ENCODE results near the gene SMAD1.
"Not testable (repeated sequence)": the region's sequence is repeated elsewhere in the genome, so short reads cannot be mapped to it uniquely, and the experiment has no call there.

The SMAD1 gene

GRCh38 chr4:145566086-145566708 lies 84.5 kb downstream of the SMAD1 start:
- DNase-seq: no peak

GRCh38 chr4:145566768-145567167 lies 85.1 kb downstream of the SMAD1 start:
- no peak for DNase-seq

GRCh38 chr4:145567516-145567915 lies 85.9 kb downstream of the SMAD1 start:
- DNase-seq: no peak

- DNase-seq: not testable (repeated sequence)
Measured at GRCh38 chr4:145574546-145574945, 92.9 kb downstream of the SMAD1 start.

GRCh38 chr4:145580906-145581305 lies 99.3 kb downstream of the SMAD1 start:
- no peak for DNase-seq

GRCh38 chr4:145583191-145584055 lies 101.8 kb downstream of the SMAD1 start:
- DNase-seq: no peak

GRCh38 chr4:145587088-145587754 lies 105.6 kb downstream of the SMAD1 start:
- DNase-seq: no peak

- not testable (repeated sequence) for DNase-seq
Measured at GRCh38 chr4:145589381-145589780, 107.7 kb downstream of the SMAD1 start.

GRCh38 chr4:145589916-145590702 lies 108.5 kb downstream of the SMAD1 start:
- DNase-seq: no peak

GRCh38 chr4:145602129-145602760 lies 120.6 kb downstream of the SMAD1 start:
- DNase-seq: no peak

GRCh38 chr4:145605941-145606340 lies 124.3 kb downstream of the SMAD1 start:
- no peak for DNase-seq
